Occipital lobe (tissue), 2 donors: ENCODE measurements around the gene CYP11A1. TPM values are rescaled to one million over a fixed set of nuclear protein-coding genes. Genes with fewer than 3 reads are reported as not detected.

Experiments used
- DNase-seq: peaks from one replicate; lab custom pipeline; 2025; lab: John Stamatoyannopoulos, UW
- total RNA-seq: library from RNA; depleted of rRNA; stranded (reverse); fragments of >200 nt; gene quantifications from one replicate; pipeline ENCODE4 v1.2.3, GENCODE V29; 2014

The CYP11A1 gene
- total RNA-seq, 1 donor from 2014 or later = not detected

DNA sequence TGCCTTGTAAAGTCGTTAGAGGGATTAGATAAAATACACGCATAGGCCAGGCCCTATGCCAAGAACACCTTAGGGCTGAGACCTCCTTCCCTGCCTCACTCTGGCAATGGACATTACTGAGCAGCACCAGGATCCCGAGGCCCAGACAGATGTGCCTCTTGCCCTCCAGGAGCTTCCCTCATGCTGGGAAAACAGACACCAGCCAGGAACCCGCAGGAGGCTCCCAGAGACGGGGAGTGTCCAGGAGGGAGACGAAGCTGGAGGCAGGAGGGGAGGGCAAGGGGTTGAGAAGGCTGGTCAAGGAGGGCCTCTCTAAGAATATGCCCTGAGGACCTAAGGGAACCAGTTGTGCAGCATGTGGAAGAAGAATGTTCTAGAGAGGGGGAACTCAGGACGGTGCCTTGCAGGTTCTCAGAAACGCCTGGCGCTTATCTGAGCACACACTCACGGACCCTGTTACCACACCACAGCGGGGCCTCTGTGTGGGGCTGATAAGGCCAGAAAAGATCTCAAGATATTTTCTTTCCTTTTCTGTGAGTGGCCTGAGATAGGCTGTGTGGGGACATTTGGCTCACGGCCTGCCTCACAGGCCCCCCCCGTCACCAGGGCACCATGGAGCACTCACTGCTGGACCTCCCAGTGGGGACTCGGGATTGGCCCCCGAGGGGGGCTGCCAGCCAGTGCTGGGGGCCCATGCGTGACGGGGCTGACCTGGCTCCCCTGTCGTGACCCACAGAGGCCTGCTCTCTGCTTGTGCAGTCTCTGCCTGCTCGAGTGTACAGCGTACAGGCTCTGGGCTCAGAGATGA lies 22.0 kb upstream of the CYP11A1 start:
- DNase-seq = no peak

DNA sequence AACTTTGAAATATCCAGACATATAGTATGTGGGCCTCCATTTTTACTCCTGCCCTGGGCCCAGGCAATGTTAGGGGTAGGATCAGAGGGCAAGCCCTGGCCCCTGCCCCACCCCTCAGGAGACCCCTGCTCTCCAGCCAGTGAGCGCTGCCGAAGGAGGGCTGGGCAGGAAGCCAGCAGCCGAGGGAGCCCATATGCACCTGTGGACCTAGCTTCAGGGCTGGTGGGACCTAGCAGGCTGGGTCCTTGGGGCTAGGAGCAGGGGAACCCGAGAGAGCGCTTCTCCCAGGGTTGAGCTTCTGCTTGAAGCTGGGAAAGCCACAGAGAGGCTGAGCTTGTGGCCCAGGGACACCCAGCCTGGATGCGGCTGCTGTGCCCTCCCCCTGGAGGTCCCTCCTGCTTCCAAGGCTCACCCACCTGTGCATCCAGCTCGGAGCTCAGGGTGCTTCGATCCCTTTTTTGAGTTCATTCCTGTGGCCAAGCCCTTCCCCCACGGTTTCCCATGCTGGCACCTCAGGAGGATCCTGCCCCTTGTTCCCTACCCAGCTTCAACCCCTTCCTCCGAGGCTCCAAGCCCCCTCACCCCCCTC lies 21.0 kb upstream of the CYP11A1 start:
- no peak for DNase-seq

DNA sequence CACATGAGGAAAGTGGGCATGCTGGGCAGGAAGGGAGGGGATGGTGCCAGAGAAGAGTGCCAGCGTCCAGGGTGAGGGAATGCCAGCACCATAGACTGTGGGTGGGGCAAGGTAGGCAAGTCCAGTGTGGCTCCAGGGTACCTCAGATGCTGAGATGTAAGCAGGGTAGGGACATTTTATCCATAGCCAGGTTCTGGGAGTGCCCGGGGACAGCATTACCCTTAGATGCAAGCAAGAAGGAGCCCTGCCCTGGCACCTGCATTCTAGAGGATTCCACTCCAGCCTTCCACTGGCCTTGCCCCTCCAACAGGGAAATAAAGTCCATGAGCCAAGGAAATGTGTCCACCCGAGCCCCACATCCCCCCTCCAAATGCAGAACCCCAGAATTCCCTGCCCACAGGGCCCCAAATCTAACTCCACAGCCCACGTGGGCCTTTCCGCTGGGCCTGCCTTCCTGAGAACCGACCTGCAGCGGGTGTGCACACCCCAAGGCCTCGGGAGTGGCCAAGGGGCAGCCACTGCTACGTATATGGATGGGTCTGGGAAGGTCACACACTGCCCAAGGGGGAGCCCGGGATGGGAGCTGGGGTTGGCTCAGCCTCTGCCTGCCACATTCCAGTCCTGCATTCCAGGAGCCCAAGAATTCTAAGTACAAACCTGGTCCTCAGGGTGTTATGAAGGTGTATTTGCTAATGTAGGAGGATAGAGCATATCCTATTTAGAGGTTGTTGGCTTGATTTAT lies 20.3 kb upstream of the CYP11A1 start:
- no peak for DNase-seq

DNA sequence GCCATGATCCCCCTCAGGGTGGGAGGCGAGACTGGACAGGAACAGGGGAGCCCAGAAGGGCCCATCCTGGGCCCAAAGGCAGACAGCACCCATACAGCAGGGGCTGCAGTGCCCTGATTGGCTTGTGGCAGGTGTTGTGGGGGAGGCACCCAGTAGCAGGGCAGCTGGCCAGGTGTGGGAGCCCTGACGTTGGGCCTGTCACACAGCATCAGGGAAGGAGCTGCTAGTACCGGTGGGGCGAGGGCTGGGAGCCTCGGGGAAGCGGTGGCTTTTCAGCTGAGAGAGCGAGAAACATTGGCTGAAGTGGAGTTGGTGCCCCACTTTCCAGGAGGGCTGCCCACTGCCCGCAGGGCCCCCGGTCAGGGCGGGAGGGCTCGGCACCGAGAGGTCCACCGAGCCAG lies 19.7 kb upstream of the CYP11A1 start:
- no peak for DNase-seq

DNA sequence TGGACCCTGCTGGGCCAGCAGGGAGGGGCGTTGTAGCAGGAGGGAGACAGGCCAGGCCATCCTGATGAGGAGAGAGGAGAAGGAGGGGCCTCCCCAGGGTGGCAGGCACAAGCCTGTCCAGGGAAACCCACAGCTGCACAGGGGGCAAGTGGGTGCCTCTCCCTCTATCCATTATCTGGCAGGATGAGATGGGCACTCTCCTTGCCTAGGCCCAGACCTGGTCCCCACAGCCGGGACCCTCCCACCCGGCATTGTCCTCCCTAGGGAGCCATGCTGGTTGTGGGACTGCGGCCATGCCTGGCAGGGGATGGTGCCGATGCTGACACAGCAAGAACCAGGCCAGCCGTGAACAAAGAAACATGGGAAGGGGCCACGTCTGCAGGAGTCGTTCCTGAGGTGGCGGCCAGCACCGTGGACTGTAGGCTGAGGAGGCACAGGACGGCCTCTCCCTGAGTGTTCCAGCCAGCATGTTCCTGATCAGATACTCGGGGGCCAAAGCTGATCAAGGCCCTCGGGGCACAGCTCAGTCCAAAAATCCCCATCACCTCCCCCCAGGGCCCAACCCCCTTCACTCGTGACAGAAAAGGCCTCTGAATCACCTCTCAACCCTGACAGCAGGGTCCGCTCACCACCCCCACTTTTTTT lies 19.2 kb upstream of the CYP11A1 start:
- no peak for DNase-seq

DNA sequence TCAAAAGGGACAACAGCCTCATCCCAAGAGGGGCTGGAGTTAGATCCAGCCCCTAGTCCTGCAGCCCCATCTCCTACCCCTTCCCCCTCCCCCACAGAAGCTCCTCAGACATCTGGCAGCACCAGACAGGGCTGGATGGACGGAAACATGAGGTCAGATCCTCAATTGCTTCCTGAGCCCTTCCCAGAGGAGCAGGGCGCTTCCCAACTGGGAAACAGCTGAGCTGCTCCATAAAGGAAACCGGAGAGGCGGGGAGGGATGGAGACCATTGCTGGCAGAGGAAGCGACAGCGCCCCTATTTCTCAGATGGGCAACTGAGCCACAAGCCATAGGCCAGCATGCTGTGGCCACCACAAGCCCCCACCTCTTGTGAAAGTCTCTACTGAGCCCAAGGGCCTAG lies 18.3 kb upstream of the CYP11A1 start:
- DNase-seq = no peak

DNA sequence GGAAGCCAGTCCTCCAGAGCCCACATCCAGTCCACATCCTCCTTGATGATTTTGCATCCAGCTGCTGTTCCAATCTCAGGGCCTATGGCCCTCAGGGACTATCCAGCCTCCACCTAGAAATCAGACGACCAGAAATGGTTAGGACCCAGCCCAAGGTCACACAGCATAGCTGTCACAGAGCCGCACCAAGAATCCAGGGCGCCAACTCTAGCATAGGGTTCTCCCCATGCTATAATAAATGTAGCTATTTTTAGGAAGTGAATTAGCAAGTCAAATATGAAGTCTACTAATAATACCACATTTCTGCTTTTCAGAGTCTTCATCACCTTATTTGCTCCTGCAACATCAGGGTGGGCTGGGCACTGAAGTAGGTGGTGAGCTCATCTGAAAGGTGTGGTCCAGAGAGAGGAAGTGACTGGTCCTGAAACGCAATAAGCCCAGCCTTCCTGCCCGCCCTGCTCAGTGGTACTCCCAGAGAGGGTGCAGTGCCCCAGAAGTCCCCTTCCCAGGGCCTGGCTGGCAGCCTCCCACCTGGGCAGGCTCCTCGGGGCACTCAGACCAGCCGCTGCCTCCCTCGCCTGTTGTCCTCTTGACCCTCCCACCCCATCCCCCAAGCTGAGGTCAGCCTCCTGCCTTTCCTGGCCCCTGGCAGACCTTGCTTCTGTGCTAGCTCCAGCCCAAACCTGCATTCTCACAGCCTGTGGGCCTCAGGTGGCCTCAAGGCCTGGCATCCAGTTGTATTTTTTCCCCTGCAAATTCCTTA lies 17.6 kb upstream of the CYP11A1 start:
- DNase-seq = no peak

DNA sequence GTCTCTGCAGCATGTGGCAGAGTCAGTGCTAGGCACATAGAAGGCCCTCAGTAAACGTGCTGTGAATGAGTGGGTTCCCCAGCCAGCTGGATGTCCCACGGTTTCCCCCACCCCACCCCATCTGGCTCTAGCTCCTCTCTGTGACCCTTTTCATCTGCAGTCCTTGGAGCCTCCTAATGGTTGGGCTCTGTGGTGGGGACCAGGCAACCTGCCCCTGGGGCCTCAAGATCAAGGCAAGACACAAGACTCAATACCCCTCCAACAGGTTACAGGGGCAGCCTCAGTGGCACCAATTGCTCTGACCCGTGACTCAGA lies 17.1 kb upstream of the CYP11A1 start:
- no peak for DNase-seq

DNA sequence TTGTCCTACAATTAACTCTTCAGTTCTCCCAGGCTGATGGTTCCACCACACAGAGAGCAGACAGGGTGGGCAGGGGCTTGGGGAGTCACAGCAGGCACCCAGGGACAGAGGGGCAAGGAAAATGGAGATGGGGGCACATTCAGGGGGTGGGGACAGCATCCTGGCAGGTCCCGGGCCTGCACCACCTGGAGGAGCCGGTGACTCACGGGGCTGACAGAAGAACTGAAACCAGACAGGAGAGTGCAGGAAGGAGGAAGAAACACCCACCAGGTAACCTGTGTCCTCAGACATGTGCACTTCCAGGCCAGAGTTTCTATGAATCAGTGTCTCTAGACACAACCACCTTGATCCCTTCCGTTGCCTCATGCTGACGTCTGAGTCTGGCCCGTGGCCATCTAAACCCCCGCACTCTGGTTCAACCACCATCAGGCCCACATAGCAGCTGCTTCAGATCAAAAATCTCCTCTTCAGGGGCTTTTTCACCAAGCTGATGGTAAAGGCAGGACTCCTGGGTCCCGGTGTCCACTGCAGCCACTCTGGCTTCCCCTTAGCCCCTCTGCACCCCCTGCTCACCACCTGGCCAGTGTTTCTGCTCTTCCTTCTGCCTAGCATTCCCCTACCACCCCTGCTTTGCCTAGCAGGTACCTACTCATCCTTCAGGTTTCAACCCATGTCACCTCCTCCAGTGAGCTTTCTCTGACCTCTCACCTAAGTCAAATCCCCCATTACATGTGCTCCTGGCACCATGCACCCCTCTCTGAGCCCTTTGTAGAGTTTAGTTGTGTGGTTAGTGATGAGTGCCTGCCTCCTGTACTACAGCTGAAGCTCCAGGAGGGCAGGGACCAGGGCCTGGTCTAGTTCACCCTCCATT lies 16.5 kb upstream of the CYP11A1 start:
- no peak for DNase-seq

DNA sequence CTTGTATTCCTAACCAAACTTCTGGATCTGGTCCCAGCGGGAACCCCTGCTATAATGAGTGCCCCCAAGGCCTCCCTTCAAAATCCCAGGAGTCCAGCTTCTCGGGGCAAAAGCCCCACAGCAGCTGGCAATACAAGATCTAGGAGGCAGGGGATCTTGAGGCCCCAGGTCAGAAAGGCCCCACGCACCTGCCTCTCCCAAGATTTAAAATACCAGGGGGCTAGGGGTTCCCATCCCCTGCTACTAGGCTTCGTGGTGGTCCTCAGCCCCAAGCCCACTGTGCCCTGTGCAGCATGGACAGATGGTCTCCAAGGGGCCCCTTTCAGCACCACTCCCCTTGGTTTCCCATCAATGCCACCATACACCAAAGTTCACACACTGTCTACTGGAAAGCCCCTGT lies 15.8 kb upstream of the CYP11A1 start:
- no peak for DNase-seq

DNA sequence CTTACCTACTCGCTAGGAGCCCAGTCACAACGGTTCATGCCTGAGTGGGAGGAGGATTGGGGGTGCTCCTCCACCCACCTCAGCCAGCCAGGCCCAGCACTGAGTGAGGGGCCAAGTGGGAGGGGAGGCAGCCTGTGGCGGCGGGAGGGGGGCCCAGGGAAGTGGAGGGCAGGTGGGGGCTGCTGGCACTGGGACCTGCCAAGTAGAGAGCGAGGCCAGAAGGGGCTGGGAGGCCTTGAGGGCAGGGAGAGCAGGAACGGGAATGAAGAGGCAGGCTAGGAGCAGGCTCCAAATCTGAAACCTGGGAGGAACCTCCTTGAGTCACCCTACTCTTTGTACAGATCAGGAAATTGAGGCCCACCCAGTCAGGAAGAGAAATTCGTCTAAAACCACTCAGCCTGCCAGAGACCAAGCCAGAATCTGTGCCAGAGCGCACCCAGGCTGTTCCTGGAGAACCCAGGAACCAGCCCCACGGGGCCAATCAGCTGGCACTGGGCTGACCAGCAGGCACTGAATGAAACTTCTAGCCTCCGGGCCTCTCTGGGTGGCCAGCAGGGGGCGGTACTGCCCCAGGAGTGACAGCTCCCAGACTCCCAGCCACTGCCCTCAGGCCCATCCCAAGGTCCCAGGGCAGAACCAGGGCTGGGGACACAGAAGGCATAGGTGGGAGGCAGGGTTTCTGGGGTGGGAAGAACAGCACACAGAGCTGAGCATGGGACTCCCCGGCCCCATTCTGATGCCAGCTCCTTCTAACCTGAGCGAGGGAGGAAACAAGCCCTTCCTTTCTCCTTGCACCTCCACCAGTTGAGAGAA lies 14.8 kb upstream of the CYP11A1 start:
- peak; percentile 82 for DNase-seq

DNA sequence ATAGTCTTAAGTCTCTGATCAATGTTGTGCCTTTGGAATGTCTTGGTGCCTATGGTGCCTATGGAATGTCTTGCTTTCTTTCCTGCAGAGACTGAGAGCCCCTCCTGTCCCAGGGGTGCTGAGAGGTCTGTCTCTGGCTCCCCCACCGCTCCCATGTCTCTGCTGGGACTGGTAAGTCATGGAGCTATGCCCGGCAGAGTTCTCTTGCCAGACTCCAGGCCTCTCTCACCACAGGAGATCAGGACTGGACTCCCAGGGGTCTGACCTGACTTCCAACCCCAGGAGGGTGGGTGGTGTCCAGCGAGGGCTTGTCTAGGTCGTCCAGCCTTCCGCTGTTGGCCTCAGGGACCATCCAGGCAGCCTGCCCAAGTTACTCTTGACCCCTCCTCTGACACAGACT lies 14.0 kb upstream of the CYP11A1 start:
- no peak for DNase-seq

DNA sequence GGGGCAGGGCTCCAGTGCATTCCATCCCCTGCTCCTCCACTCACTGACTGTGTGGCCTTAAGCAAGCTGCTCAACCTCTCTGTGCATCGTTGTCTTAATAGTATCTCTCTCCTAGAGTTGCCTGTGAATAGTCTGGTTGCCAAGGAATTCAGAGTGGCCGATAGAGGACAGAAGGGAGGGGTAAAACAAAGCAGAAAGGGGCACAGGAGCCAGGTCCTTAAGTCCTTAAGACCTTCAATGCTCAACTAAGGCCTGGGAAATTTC lies 13.7 kb upstream of the CYP11A1 start:
- DNase-seq = no peak

DNA sequence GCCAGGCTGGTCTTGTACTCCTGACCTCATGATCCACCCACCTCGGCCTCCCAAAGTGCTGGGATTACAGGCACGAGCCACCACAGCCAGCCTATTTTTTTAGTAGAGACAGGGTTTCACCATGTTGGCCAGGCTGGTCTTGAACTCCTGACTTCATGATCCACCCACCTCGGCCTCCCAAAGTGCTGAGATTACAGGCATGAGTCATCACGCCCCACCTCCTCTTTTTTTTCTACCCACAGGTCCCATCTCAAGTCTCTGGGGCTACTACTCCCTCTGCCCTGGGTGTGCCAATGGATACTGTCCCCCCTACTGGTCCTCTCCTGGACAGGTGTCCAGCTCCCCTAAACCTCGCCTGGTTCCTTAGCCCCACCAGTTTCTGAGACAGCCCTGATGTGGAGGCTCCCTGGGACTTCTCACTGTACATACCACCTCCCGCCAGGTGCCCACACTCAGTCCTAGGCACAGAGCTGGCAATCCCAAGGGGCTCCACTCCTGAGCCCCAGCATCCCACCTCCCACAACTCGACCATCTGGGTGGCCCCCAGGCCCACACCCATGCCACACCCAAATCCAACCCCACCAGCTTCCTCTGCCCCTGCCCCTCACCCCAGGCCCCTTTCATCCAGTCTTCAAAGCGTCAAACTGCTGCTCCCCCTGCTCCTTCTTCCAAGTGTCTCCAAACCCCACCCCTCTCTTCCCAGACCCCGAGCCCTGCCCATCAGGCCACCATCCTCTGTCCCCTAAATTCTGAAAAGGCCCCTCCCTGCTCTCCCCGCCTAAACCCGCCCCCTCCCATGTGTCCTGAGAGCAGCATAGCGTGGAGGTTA lies 13.1 kb upstream of the CYP11A1 start:
- DNase-seq = no peak

DNA sequence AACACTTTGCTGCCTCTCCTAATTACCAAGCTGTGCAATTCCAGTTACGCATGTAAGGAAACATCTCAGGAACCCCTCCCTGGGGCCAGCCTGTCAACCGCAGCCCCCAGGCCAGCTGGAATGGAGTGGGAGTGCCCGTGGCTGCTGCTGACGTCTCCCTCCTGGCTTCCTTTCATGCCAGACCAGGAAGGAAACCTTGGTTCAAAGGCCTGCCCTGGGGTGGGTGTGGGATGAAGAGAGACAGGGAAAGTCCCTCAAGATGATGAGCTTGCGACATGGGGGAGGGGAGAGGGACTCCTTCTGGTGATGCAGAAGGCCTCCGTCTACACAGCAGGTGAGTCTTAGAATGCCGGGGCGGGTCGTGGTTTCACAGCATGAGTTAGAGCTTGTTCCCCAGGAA lies 11.4 kb upstream of the CYP11A1 start:
- no peak for DNase-seq

DNA sequence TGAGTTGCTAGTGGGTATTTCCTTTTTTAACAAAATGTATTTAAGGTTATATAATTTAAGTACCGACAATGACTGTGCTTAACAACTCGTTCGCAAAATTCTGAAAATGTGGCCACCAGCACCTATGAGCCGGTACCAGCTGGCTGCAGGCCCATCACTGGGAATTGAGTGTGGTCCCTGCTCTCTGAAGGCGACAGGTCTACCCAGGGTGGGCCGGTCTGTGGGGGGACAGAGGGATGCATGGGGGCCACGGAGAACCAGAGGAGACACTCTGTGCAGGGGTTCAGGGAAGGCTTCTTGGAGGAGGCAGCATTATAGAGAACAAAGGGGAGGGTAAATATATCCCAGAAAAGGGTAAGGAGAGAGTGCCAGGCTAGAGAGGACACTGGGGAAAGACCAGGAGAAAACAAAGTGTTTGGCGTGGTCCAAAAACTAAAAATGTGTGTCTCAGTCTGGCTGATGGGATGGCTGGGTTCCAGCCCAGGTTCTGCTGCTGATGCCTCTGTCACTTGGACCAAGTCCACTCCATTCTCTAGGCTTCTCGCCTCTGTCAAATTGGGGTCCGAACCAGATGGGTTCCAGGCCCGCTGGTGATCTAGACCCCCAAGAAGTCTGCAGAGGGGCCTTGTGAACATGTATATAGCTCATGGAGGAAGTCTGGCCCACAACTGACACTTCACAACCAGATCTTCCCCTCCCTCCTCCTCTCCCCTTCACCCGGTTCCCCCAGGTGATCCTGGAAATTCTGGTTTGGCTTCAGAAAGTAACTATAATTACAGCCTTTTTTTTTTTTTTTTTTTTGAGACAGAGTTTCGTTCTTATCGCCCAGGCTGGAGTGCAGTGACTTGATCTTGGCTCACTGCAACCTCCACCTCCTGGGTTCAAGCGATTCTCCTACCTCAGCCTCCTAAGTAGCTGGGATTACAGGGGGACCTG lies 10.7 kb upstream of the CYP11A1 start:
- DNase-seq = no peak

DNA sequence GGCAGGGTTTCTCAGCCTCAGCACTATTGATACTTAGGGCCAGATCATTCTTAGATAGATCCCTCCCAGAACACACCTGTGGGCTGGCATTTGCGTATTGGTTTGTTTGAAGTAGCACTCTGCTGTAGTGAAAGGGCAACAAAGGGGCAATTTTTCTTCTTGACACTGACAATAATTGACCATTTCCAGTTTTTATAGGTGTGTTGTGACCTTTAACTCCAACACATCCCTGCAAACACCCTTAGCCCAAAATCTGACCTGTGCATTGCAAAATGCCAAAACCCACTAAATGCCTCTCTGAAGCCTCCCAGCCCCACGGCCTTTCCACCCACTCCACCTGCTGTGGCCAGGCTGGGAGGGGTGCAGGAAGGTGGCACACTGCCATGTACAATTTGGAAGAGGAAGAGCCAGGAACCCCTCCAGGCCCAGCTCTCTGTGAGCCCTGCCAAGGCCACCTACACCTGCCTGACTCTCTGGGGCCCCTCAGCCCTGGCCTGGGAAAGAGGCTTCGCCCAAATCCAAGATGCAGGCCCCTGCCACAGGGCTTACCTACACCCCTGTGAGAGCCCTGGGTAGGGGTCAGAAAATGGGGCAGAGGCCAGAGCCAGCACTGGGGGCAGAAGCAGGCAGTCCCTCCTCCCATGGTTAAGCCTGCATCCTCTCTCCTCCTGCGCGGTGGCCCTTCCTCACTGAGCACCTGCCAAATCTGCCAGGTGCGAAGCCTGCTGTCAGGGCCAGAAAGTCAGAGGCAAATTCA lies 9.6 kb upstream of the CYP11A1 start:
- DNase-seq = no peak
